Neural cell (in vitro differentiated cells): ENCODE data around the gene SCLY.

Source experiments
- CTCF ChIP-seq: fragments of 450-650 bp; IDR thresholded peaks from 2 replicates; pipeline ENCODE4 v1.5.1; 2014; ENCODE audit warnings: antibody characterized with exemption, mild to moderate bottlenecking, moderate library complexity; ENCODE audit not compliant: poor library complexity, severe bottlenecking
- POLR2AphosphoS5 ChIP-seq: IDR thresholded peaks from 2 replicates; pipeline ENCODE4 v1.6.1; 2012
- REST ChIP-seq: IDR thresholded peaks from 2 replicates; pipeline ENCODE4 v1.6.1; 2012; ENCODE audit warnings: borderline replicate concordance
- TAF1 ChIP-seq: IDR thresholded peaks from 2 replicates; pipeline ENCODE4 v1.6.1; 2012; ENCODE audit warnings: low read depth

DNA sequence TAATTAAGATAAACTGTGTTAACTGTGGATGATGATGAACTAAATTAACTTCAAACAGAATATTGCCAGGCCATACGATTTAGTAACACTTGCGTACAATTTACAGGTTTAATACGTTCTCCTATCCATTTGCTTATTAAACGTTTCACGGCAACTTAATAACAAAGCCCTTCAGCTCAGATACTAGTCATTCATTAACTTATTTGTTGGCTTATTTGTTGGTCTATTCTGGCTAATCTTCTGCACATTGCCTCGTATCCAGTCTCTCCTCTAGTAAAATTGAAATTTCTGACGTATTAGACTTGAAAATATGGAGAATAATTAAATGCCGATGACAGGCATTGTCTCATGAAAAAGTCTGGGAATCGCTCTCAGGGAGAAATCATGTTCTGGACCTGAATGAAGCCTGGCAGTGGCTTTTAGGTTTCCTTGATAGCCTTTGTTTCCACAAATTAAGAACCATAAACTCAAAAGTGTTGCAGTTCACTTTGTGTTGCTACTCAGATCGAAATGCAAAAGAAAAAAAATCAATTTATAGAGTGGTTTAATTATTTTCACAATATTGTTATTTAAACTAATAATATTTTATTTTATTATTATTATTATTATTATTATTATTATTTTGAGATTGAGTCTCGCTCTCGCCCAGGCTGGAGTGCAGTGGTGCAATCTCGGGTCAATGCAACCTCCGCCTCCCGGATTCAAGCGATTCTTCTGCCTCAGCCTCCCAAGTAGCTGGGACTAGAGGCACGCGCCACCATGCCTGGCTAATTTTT lies 4.5 kb downstream of the SCLY start:
- TF ChIP-seq CTCF = no peak
- no peak for TF ChIP-seq TAF1
- no peak for TF ChIP-seq POLR2AphosphoS5
- TF ChIP-seq REST = no peak
